SK-N-SH (cell line): Measurements from ENCODE around the gene DLL3.

Experiments
- CTCF ChIP-seq: fragments of 200-600 bp; sonication (generic); IDR thresholded peaks from 2 replicates; pipeline ENCODE4 v1.6.1; 2017; ENCODE audit warnings: antibody characterized with exemption, mild to moderate bottlenecking, moderate library complexity
- EZH2phosphoT487 ChIP-seq: fragments of 200-600 bp; sonication (generic); IDR thresholded peaks from 2 replicates; pipeline ENCODE4 v1.6.1; 2017; ENCODE audit warnings: low read depth, mixed run types, mild to moderate bottlenecking, antibody characterized with exemption, moderate library complexity, borderline replicate concordance
- POLR2AphosphoS5 ChIP-seq: IDR thresholded peaks from 2 replicates; pipeline ENCODE4 v1.6.1; 2012; ENCODE audit warnings: low read depth, low read length
- RCOR1 ChIP-seq: fragments of 150-350 bp; IDR thresholded peaks from 2 replicates; pipeline ENCODE4 v1.6.1; 2017; ENCODE audit warnings: antibody characterized with exemption, low read length
- RFX5 ChIP-seq: IDR thresholded peaks from 2 replicates; pipeline ENCODE4 v1.6.1; 2012; ENCODE audit warnings: mild to moderate bottlenecking, improper control_type of control experiment, low read length
- SIN3A ChIP-seq: IDR thresholded peaks from 2 replicates; pipeline ENCODE4 v1.6.1; 2012; ENCODE audit warnings: low read depth, mild to moderate bottlenecking, low read length, moderate library complexity, borderline replicate concordance
- TCF12 ChIP-seq: IDR thresholded peaks from 2 replicates; pipeline ENCODE4 v1.4.0; 2012
- USF1 ChIP-seq: IDR thresholded peaks from 2 replicates; pipeline ENCODE4 v1.4.0; 2012; ENCODE audit warnings: low read depth, borderline replicate concordance
- TF ChIP-seq, protein P1 (sequence below): IDR thresholded peaks from 2 replicates; pipeline ENCODE4 v1.4.0; 2012; ENCODE audit warnings: low read depth
- TF ChIP-seq, protein P2 (sequence below): IDR thresholded peaks from 2 replicates; pipeline ENCODE4; 2012
- TF ChIP-seq, protein P3 (sequence below): IDR thresholded peaks from 2 replicates; pipeline ENCODE4 v1.6.1; 2012; ENCODE audit warnings: mild to moderate bottlenecking, low read depth, low read length, moderate library complexity
- TF ChIP-seq, protein P4 (sequence below): fragments of 150-350 bp; IDR thresholded peaks from 2 replicates; pipeline ENCODE4 v1.6.1; 2017; ENCODE audit warnings: antibody characterized with exemption, low read length, low read depth, borderline replicate concordance

GRCh38 chr19:39479916-39480315 is 18.8 kb upstream of the DLL3 start:
- TF ChIP-seq, protein P1, sequence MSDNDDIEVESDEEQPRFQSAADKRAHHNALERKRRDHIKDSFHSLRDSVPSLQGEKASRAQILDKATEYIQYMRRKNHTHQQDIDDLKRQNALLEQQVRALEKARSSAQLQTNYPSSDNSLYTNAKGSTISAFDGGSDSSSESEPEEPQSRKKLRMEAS: no peak
- TF ChIP-seq EZH2phosphoT487 (no peak), CTCF (no peak), POLR2AphosphoS5 (no peak), RFX5 (no peak), TCF12 (no peak), RCOR1 (no peak), SIN3A (no peak), USF1 (no peak)
- TF ChIP-seq, protein P2, sequence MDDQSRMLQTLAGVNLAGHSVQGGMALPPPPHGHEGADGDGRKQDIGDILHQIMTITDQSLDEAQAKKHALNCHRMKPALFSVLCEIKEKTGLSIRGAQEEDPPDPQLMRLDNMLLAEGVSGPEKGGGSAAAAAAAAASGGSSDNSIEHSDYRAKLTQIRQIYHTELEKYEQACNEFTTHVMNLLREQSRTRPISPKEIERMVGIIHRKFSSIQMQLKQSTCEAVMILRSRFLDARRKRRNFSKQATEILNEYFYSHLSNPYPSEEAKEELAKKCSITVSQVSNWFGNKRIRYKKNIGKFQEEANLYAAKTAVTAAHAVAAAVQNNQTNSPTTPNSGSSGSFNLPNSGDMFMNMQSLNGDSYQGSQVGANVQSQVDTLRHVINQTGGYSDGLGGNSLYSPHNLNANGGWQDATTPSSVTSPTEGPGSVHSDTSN: no peak
- TF ChIP-seq, protein P3, sequence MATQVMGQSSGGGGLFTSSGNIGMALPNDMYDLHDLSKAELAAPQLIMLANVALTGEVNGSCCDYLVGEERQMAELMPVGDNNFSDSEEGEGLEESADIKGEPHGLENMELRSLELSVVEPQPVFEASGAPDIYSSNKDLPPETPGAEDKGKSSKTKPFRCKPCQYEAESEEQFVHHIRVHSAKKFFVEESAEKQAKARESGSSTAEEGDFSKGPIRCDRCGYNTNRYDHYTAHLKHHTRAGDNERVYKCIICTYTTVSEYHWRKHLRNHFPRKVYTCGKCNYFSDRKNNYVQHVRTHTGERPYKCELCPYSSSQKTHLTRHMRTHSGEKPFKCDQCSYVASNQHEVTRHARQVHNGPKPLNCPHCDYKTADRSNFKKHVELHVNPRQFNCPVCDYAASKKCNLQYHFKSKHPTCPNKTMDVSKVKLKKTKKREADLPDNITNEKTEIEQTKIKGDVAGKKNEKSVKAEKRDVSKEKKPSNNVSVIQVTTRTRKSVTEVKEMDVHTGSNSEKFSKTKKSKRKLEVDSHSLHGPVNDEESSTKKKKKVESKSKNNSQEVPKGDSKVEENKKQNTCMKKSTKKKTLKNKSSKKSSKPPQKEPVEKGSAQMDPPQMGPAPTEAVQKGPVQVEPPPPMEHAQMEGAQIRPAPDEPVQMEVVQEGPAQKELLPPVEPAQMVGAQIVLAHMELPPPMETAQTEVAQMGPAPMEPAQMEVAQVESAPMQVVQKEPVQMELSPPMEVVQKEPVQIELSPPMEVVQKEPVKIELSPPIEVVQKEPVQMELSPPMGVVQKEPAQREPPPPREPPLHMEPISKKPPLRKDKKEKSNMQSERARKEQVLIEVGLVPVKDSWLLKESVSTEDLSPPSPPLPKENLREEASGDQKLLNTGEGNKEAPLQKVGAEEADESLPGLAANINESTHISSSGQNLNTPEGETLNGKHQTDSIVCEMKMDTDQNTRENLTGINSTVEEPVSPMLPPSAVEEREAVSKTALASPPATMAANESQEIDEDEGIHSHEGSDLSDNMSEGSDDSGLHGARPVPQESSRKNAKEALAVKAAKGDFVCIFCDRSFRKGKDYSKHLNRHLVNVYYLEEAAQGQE: no peak
- TF ChIP-seq, protein P4, sequence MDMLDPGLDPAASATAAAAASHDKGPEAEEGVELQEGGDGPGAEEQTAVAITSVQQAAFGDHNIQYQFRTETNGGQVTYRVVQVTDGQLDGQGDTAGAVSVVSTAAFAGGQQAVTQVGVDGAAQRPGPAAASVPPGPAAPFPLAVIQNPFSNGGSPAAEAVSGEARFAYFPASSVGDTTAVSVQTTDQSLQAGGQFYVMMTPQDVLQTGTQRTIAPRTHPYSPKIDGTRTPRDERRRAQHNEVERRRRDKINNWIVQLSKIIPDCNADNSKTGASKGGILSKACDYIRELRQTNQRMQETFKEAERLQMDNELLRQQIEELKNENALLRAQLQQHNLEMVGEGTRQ: no peak
